CD4-positive, alpha-beta T cell treated with Interleukin-15 for 1 hour (primary cell): ENCODE measurements around the gene SNW1.

ENCODE experiments used
- DNase-seq: peaks from one replicate; pipeline ENCODE4 v3.0.0-alpha.2; 2020

The SNW1 gene

DNA sequence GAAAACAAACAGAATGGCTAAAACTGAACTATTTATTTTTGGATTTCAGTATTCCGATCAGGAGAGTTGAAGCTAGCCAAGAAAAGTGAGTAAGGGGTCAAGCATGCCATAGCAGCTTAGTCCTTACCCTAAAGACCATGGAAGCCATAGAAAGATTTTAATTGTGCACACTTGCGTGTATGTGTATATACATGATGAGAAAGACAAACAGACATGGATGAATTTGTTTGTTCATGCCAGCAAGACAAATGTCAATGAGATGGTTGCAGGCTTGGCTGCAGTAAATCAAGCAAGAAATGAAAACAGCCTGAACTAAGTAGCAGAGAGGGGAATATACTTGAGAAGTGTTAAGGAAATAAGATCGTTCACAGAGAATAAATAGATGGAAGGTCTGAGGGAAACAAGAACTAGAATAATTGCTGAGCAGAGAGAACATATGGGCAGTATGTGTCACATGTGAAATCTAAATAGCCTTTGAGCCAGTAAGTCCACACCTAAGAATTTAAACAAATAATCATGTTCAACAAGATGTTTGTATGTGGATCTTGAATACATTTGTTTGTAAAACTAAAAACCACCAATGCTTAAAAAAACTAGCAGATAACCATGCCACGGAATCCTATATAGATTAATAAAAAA, 14.8 kb downstream of the SNW1 start:
- no peak for DNase-seq

DNA sequence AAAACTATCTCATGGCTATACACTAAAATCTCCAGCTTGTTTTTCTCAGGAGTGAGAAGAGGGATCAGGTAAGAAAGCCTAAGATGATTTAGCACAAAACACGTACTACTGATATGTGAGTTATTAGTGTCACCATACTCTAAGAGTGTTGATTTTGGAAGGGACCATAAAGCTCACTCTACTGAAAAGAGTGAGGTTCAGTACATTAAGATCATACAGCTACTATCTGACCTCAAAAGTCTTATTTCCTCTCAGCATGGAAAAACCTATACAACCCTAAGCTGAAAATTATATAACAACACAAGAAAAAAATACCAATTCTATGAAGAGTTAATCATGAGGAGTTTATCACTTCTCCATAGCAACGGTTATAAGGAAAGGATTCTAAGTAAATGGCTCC, 19.5 kb downstream of the SNW1 start:
- no peak for DNase-seq

DNA sequence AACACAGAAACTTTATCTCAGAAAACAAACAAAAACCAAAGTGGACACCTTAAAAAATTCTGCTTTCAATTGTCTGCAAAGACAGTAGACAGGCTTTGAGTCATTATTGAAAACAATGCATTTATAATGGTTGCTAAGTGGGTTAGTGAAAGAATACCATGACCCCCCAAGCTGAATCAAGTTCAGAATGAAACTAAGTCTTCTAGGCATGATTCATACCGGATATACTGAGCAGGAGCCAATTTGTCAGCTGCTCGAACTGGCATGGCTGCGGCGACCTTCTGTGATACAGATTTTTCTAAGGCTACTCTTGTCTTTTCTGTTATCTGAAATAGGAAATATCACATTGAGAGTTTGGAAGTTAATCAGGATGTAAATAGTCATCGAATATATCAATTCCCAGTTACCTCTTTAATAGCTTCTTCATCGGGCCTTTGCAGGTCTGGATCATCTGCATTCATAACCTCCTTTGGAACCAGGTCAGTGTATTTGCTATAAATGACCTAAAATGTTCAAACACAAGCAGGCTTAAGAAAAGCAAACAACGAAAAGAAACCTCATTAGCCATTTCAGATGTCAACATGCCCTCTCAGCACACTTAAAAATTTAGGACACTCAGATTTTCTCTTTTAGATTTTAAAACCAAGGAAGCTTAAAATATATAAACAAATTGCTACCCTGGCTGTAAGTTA, 22.3 kb downstream of the SNW1 start:
- DNase-seq: no peak

DNA sequence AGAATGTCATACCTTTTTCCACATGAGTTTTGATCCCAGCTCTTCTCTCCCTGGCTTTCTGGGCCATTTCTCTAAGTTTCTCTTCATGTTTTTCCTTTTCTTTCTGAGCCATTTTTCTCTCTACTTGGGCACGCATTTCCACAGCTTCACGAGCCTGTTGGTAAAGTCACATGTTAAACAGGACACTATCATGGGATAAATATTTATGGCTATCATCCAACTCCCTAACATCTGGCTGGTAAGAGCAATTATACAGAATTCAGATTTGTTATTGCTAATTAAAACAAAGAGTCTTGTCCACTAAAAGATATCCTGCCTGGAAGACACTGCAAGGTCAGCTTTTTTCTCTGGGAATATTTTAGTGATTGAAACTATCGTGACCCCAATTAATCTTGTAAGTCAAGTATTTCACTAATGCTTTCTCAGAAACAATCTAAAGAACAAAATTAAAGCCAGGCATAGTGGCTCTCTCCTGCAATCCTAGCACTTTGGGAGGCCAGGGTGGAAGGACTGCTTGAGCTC, 29.9 kb downstream of the SNW1 start:
- no peak for DNase-seq

DNA sequence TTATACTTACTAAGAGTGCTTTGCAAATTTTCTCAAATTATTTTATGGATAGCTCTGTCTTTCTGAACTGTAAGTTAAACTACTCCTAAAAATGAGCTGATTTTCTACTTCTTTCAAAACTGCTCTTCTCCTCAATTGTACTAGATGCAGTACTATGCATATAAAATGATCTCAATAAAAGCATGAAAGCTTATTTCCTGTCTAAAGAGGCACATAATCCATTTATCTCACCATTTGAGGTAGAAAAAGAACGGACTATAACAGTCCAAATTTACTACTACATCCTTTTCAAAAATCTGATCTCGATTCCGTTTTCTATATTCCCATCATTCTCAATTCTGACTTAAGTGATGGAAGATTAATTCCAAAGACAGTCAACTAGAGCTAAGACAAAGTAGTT, 38.7 kb downstream of the SNW1 start:
- no peak for DNase-seq

DNA sequence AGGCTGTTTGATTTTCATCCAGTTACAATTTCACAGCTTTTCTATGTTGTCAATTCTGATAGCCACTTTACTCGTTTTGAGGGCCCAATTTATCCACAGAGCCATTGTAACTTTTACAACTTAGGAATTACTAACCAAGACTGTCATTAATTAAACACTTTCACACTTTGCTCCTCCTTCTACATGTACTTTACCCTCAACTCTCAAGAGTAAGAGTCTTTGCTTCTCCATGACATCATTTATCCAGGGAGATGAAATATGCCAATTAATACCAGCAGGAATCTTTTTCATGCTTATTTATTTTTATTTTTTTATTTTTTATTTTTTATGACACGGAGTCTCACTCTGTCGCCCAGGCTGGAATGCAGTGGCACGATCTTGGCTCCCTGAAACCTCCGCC, 39.5 kb downstream of the SNW1 start:
- no peak for DNase-seq

DNA sequence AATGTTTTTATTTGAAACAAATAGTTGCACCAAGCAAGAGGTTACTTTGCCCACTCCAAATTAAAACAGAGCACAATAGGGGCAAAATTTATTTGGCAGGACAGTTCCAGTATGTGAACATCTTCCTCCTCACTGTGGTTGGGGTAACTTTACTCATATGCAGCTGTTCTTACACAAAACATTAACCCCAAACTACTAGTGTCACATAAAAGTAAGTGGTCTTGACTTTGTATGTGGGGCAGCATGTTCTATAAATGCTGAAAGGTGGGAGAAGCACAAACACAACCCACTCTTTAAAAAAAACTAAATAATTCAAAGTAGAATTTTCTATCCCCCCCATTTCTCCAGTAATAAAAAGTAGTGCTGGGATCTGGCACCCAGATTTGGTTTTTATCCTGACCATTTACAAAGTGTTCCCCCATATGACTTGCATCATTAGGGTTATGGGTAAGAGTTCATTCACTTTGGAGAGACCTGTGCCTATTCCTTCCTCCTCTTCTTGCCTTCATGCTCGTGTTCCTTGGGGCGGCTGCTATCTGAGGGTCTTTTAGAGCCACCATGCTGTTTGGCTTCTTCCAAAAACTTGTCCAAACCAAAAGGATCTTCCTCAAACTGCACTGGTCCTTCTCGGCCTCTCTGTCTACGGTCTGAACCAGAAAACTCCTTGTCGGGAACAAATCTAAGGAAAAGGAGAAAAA, 43.2 kb downstream of the SNW1 start:
- no peak for DNase-seq

DNA sequence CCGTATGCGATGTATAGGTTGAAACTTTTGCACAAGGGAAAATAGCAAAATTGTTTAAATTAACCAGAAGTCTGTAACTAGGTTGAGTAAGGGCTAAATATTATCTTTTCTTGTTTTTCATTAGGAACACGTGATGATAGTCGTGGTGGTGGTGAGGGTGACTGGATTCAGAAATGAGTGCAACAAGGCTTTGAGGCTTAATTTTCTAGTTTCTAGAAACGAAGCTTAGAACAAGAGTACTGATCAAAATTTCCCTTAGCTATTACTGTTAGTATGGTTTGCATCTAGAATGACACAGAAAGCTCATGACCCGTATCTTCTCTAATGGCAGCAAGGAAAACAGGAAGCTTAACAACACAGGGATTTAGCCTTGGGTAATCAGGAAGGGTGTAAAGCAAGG, 46.0 kb downstream of the SNW1 start:
- DNase-seq: no peak

DNA sequence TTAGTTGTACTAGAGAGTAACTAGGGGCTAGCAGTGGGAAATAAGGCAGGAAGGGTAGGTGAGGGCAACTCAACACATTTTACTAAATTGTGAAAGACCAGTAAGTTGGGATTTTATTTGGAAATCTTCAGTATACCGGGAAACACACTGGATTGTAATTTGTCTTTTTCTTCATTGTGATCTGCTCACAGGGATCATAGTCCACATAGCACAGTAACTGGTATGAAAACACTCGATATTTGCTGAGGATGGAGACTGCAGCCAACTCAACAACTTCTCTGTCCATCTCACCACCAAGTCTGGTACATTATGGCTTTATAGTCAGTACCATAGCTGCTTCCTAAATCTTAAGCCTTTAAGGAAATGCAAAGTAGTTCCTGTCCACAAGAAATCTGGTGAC, 50.6 kb downstream of the SNW1 start:
- no peak for DNase-seq

DNA sequence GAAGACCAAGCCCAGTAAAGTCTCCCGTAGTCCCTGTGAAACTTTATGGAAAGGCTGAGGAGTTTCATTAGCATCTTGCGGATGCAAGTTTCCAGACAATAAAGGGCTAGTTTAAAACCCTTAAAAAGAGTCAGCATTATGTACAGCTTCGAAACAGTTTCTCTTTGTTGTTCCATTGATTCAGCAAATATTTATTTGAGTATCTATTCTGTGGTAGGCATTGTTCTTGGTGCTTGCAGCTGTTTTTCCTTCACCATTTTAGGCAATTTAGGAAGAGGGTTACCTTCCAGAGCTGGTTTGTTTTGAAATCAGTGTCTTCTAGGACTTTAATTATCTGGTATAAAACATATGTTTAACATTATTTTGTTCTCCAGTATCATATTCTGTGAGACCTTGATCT, 51.5 kb downstream of the SNW1 start:
- DNase-seq: no peak

DNA sequence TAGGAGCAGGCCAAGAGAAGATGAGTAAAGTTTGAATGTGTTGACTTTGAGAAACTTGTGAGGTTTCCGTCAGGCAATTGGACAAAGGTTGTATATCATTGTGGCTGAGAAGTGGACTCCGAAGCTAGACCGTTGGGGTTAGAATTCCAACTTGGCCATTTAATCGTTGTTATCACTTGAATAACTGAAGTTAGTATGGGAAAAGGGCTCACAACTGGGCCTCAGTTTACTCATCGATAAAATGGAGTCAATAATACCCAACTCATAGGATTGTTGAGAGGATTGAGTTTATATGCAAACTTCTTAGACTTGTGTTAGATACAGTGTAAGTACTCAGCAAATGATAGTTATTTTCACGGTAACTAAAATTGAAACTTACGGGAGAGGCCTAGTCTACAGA, 52.2 kb downstream of the SNW1 start:
- no peak for DNase-seq

DNA sequence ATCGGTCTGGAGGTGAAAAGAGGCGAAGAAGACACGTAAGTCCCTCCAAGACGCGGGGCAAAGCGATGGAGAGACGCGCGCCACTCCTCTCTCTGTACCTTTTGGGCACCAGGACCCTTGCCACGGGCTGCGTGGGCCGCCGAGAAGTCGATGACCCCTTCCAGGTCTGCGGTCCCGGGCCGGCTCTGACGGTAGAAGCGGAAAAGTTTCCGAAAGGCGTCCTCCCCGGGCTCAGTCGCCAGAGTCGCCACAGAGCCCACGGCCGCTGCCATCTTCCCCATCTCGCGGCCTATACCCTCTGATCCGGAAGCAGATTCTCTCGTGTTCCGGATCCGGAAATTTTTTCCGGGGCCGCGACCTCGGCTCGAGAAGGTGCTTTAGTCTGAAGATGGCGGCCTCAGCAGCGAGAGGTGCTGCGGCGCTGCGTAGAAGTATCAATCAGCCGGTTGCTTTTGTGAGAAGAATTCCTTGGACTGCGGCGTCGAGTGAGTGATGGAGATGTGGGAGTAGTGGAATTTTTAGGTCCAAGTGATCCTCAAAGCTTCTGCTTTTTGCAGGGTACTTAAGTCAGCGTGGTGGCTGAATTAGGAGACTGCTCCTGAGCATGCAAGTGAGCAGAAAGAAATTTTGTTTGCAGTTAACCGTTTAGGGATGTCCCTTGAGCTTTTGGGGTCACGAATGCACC, 53.1 kb downstream of the SNW1 start, which contains the start of the genes ALKBH1 and SLIRP:
ALKBH1 (minus strand) TSS at position 300 of the 685 bp plus-strand sequence; CDS start at position 281, 19 bp downstream.
SLIRP (plus strand) TSS at position 380 of the 685 bp plus-strand sequence; CDS start at position 389, 9 bp downstream.
- DNase-seq: peak; percentile 87

DNA sequence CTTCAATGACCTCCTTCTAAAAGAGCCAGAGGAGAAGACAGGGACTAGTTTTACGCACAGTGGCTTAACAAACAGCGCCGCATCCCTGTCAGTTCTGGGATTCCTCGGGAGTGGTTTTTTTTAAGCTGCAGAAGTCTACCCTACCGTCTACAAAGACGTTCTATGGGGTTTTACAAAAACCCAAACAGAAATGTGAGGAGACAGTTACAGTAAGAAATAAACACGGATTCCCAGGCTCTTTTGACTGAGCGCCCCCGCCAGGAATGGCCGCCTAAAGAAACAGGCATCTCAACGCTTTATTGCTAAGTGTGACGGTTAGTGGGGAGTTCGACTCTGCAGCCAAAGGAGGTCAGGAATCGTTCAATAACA, 53.6 kb downstream of the SNW1 start:
- DNase-seq: no peak

DNA sequence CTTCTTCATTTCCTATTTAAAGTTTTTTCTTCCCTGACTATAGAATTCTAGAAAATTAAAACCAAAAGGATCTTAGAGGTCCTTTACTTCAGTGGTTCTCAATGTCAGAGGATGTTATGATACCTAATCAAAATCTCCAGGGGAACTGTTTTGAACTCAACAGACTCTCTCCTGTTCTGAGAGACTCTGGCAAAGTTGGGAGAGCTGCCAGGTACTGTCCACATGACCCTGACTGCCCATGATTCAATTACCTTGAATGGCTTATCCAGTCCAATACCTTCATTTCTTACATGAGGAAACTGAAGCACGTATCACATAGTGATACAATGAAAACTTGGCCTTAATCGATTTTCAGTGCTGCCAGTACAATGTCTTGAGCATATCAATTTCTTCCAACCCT, 69.7 kb downstream of the SNW1 start:
- no peak for DNase-seq

DNA sequence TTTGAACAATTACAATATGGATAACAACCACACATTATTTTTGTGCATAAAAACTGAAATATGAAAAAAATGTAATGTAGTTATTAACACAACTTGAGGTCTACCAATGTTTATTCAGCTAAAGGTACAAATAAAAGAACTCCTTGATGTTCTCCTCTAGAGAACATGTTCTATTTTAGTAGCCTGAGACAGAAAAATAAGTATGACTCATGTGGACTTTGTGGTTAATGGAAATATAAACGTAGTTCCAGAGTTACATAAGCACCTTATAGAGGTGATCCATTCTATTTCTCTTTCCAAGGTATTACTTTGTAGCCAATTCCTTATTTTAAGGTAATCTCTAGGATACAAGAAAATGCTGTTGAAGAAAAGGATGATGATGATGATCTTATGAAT, 78.8 kb downstream of the SNW1 start:
- DNase-seq: no peak

DNA sequence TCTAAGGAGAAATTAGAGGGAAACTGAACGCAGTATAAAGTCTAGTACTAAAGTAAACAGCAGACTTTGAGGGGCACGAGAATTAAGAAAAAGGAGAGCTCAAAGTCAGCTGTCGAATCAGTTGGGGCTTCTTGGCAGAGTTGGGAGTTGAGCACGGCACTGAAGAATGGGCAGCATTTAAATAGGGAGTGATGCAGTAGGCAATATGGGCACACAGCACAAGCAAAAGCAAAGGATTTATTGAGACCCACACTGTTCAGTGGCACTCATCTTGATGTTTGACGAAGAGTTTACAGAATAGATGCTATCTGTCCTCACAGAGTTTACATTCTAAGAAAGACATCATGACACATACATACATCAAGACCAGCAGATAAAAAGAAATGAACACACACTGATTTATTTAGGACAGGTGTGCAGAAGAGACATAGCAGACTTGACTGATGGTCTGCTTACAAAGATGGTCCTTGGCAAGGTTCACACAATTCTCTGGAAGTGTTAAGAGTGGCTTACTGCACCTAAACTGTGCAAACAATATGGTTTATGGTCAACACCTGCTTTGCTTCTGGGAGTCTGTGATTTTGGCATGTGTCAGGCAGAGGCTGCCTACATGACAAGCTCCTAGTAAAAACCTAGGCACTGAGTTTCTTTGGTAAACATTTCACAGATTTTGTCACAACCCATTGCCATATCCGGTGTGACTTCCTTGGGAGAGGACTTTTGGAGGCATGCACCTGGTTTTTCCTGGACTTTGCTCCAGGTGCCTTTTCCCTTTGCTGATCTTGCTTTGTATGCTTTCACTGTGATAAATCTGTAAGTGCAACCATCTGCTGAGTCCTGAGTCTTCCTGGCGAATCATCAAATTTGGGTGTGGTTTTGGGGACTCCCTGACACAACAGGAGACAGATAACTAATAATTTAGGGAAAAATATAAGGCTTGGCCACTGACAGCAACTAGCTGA, 79.5 kb downstream of the SNW1 start:
- no peak for DNase-seq

DNA sequence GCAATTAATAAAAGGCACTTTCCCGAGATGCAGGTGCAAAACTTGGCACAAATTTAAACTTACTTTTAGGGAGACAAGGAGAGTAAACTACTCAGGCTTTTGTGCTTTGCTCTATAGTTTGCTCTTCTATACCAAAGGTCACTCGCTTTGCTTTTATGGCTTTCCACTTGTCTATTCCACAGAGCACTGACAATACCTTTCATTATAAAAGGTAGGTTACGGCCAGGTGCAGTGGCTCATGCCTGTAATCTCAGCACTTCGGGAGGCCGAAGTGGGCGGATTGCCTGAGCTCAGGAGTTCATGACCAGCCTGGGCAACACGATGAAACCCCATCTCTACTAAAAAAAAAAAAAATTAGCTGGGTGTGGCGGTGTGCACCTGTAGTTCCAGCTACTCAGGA, 86.0 kb downstream of the SNW1 start:
- no peak for DNase-seq

DNA sequence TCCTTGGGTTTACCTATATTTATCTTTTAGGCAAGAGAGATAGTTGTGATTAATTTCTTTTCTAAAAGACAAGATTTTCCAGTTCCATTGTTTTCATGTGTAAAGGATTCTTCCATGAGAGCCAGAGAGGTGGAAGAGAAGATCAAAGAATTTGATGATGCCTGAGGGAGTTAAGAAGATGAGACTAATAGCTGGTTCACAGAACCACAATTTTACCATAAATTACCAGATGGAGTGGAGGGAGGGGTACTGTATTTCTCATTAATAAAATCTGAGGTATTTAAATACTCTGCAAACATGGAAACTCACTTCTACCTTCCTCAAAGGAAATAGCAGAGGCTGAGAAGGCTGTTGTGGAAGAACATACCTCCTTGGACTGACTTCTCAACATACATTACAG, 87.8 kb downstream of the SNW1 start:
- no peak for DNase-seq
